HG03135 (cell line): Measurements from ENCODE around the gene POU2F3.

Source experiments
- ATAC-seq: cut with Tn5 transposase; IDR thresholded peaks from one replicate; pipeline ENCODE4 v1.9.1; 2021; ENCODE audit warnings: mild to moderate bottlenecking, moderate library complexity; ENCODE audit not compliant: unreplicated experiment

Gene POU2F3

GRCh38 chr11:120210626-120211521 is 29.1 kb upstream of the POU2F3 start, which contains the start of gene OAF:
TSS of gene OAF (plus strand) at chr11:120211032. CDS start at chr11:120211280, 248 bp downstream.
- peak; percentile 85 for ATAC-seq

- peak; percentile 17 for ATAC-seq
Measured at GRCh38 chr11:120211522-120212258, 28.2 kb upstream of the POU2F3 start.

DNA sequence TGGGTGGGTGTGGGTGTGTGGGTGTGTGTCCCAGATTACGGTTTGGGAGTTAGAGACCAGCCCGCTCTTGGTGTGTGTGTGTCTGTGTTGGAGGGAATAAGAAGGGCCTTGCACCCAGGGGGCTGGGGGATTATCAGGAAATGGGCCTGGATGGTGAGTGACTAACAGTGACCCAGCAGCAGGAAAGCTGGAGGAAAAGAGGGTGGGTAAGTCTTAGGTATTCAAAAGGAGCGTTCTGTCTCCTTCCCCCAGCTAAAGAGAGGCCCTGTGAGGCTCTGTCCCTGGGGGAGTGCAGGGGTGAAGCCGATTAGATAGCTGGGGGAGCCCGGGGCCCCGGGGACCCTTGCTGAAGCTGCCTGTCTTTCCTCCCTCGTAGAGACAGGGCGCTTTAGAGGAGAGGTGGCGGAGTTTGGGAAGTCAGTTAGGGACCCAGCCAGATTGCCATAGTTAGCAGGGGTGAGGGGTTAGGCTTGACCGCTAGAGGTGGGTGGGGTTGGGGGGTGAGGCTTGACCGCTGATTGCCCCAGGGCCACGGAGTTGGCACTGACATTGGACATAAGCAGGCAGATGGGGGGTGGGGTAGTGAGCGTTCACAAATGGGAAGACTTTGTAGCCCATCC is 27.6 kb upstream of the POU2F3 start:
- ATAC-seq, result no peak

DNA sequence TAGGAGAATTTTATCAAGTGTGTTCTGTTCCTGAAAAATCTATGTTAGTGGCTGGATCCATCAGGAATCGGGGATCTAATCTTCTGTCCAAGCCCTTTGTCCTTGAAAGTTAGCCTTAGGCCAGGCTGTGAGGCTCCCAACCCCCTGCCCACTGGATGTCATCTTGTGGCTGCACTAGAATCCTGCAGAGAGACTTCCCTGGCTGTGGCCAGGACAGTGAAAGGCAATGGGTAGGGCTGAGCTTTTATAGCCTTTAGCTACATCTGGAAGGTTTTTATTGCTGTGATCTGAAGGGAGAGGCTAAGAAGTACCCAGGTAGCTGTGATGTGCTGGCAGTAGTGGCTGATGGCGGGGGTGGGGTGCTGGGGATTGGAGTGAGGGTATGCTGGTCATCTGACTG is 27.0 kb upstream of the POU2F3 start:
- no peak for ATAC-seq

GRCh38 chr11:120214581-120214980 is 25.4 kb upstream of the POU2F3 start:
- ATAC-seq, result no peak

DNA sequence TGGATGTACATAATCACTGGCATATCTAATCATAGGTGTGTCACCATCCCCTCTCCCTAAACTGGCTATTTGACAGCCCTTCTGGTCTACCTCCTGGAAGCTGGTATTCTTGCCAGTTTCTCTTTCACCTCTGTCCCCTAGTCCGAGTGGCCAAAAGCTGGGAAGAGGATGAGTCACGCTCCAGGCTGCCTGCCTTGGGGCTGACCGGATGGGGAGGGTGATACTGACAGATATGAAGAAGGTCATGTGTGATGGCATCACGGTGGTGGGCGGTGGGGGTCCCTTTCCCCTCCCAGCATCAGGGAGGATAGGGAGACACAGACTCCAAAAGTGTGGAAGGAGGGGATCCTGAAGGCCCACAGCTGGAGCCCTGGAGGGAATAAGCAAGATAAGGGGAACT is 24.3 kb upstream of the POU2F3 start:
- ATAC-seq, result no peak

GRCh38 chr11:120216426-120217102 is 23.4 kb upstream of the POU2F3 start:
- ATAC-seq, result no peak

DNA sequence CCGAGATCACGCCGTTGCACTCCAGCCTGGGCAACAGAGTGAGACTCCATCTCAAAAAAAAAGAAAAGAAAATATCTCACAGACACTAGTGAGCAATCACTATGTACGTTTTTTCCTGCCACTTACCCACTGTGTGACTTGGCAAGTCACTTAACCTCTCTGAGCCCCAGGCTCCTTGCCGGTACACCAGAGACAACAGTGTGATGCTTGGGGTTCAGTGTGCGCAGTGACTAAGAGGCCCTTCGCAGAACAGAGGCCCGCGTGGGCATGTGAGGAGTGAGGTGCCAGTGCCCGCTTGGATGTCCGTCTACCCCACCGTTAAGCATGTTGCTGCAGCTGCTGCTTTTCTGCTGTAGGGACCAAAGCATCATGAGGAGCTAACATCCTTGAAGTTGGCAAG is 22.4 kb upstream of the POU2F3 start:
- ATAC-seq, result no peak

DNA sequence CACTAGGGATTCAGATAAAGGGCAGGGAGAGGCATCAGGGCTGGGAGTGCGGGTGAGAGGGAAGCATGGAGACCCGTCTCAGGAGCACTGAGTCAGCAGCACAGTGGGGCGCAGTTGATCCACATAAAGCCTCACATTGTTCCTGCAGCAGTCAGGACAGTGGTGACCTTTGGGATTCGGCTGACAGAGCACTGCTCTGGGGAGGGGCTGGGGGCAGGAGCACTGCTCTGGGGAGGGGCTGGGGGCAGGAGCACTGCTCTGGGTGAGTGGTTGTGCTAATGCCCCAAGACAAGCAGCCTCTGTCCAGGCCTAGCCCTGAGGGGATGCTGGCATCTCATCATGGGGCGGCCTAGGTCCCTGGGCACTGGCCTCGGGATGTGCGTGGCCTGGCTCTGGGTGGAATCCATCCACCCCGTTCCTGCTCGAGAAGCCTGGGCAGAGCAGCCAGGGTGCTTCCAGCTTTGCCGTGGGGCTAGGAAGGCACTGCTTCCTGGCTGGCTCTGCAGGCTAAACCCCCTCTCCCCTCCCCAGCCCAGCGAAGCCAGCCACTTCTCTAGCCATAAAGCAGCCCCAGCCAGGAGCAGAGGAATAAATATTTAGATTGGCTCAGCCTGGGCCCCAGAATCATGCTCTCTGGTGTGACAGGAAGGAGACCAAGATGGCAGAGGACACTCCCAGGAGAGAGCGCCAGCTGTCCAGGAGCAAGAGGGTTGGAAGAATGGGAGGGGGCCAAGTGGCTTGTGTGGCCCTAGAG is 21.8 kb upstream of the POU2F3 start:
- no peak for ATAC-seq

GRCh38 chr11:120218695-120219033 is 21.3 kb upstream of the POU2F3 start:
- ATAC-seq, result no peak

DNA sequence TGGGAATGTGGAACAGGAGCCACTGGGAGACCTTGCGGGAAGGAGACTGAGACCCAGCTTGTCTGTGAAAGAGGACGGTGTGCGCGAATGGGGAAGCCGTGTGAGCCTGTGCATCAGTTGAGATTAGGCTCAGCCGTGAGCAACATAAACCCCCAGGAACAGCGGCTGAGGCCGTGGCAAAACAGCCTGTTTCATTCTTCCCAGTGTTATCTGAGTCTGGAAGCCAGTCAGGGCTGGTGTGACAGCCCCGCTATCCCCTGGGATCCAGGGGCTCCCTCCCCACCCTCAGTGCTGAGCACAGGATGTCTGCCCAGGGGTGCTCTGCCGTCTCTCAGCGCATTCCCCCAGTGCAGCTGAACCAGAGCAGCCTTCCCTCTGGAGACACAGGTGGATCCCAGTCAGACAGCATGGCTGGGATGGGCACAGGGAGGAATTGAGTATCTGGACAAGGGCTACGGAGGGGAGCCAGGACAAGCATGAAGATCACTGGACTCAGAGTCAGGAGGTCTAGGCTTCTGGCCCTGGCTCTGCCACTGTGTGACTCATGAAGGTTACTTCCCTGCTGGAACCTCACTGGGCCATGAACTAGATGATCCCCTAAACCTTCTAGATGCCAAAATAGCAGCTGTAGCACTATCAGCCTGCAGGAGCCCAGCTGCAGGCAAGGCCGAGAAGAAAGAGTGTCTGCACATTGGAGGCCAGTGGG is 20.6 kb upstream of the POU2F3 start:
- ATAC-seq, result no peak

DNA sequence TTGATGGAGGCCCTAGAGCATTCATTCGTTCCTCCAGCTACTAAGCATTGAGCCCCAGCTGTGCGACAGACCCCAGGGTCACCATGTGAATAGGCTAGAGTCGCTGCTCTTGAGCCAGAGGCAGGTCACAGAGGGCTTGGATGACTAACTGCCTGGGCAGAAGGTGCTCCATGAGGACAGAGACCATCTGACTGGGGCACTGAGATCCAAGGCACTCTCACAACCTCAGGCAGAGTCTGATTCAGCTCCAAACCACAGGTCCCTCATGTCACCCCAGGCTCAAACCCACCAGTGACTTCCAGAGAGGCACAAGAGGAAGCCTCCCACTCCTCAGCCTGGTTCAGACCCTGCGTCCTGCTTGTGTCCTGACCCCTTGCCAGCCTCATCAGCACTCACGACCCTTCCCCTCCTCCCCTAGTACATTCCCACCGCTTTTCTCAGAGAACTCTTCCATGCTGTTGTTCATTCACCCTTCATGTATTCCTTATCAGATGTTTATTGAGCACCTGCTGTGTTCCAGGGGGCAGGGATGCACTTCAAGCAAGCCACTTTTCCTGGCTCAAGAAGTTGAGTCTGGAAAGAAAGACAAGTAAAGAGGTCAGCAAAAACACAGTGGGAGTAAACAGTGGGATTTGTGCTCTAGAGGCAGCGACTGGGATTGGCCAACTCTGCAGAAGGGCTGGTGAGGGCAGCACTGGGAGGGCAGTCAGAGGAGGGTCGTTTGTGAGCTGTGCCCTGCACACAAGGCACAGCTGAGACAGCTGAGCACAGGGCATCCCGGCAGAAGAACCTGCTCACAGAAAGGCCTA is 19.8 kb upstream of the POU2F3 start:
- ATAC-seq, result no peak

GRCh38 chr11:120220747-120221037 is 19.2 kb upstream of the POU2F3 start:
- no peak for ATAC-seq

GRCh38 chr11:120221115-120221752 is 18.7 kb upstream of the POU2F3 start:
- no peak for ATAC-seq

DNA sequence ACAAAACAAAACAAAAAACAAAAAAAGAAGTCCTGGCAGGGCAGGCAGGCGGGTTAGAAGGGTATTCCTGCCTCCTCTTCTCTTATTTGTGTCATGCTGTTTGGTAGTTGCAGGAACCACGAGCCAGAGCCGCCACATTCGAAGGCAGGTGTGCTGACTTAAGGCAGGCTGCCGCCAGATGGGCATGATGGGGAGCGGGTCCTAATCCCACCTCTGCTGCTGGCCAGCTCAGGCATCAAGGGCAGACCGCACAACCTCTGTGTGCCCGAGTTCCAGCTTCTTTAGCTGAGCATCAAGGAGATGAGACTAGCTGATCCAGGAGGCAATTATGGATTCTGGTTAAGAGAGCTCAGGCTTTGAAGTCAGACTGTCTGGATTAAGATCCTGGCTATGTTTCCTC is 17.0 kb upstream of the POU2F3 start:
- ATAC-seq, result no peak

DNA sequence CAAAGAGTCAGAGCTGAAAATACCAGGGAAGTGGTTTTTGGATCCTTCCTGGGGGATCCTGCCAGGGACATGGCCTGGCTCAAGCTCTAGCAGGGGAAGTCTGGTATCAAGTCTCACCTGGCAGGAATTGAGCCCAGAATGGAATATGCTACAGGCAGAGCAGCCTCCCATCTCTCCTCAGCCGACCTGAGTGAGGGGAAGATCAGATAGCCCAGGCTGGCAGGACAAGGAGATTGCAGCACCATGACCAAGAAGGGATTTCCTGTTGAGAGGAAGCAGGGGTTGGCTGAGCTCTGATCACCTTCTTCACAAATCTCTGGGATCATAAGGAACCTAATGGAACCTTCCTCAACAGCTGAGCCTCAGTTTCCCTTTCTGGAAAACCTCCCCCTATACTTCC is 16.1 kb upstream of the POU2F3 start:
- ATAC-seq, result no peak

DNA sequence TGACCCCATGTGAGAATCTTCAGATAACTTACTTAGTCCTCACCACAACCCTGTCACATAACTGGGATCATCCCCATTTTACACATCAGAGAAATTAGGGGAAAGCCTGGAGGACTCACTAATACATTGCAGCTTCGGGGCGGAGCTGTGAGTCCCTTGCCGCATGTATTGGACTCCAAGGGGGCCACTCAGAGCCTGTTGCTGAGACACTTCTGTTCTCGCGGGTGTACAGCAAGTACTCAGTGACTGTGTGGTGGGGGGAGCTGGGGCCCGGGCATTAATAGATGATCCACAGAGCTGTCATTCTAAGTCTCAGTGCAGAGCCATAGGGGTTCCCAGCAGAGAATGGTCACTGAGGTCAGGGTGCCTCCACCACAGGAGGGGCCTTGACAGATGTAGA is 15.6 kb upstream of the POU2F3 start:
- ATAC-seq, result no peak

DNA sequence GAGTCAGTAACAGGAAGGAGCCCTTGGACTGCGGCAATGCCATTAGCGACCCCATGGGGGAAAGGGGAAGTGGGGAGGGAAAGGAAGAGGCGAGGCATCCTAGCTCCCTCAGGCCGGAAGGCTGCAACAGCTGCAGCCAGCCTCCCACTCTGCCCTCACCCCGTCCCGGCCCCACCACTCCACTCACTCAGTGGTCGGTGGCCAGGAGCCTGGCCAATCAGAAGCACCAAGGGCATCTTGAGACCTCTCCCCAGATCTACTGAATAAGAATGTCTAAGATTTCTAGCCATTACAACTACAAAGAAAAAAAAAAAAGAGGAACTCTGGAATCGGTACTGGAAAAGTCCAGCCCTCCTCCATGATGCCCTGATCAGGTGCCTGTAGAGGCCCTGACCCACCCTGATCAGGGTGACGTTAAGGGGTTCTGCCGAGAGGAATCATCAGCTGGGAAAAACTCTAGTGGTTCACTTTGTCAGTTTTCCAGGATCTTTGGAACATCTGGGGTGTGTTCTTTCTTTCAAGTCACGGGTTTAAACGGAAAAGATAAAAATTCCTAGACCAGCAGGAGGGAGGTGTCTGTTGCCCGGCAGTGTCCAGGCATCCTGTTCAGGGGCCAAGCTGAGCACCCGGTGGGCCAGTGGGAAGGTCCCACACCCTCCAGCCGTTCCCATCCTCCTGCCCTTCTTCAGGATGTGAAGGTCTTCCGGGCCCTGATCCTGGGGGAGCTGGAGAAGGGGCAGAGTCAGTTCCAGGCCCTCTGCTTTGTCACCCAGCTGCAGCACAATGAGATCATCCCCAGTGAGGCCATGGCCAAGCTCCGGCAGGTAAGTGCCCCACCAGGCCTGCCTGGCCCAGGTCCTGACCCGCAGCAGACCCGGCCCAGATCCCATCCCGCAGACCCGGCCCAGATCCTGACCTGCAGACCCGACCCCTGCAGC is 14.7 kb upstream of the POU2F3 start:
- no peak for ATAC-seq
